Type B pancreatic cell (in vitro differentiated cells): ENCODE measurements around the gene FAM13B. TPM values are rescaled to one million over a fixed set of nuclear protein-coding genes. Genes with fewer than 3 reads are reported as not detected.

Experiments
- DNase-seq: peaks from one replicate; pipeline ENCODE4 v3.0.0; 2021; ENCODE audit warnings: mixed read lengths; ENCODE audit not compliant: unreplicated experiment; ENCODE audit errors: extremely low spot score
- H3K27ac Mint-ChIP-seq: 2 replicates; pipeline ENCODE4 v1.8.0; 2021; ENCODE audit warnings: mild to moderate bottlenecking, mixed read lengths
- H3K27me3 Mint-ChIP-seq: 2 replicates; pipeline ENCODE4 v1.8.0; 2021; ENCODE audit warnings: mixed read lengths
- H3K36me3 Mint-ChIP-seq: 2 replicates; pipeline ENCODE4 v1.8.0; 2021; ENCODE audit warnings: mixed read lengths
- H3K4me1 Mint-ChIP-seq: one replicate; pipeline ENCODE4 v1.8.0; 2021; ENCODE audit warnings: mixed read lengths; ENCODE audit not compliant: unreplicated experiment
- H3K4me3 Mint-ChIP-seq: 2 replicates; pipeline ENCODE4 v1.8.0; 2021; ENCODE audit warnings: mild to moderate bottlenecking, mixed read lengths
- H3K9me3 Mint-ChIP-seq: 2 replicates; pipeline ENCODE4 v1.8.0; 2021; ENCODE audit warnings: mixed read lengths
- total RNA-seq: library from RNA; stranded (reverse); gene quantifications from 2 replicates; pipeline ENCODE4 v1.2.1, GENCODE V29; 2021; ENCODE audit warnings: low replicate concordance
- TF ChIP-seq, protein P1 (sequence below): fragments of 200-600 bp; sonication (generic); conservative IDR thresholded peaks from 2 replicates; pipeline ENCODE4 v1.5.0; 2021; ENCODE audit warnings: antibody characterized with exemption, mild to moderate bottlenecking

FAM13B gene
- total RNA-seq, 1 donor from 2014 or later: 39.6 TPM

GRCh38 chr5:138011991-138012390, 20.9 kb downstream of the FAM13B start:
- Mint-ChIP-seq H3K36me3 (peaks cover 25% of the 10 kb centered on the region), H3K9me3 (no peaks in the 10 kb centered on the region)

GRCh38 chr5:138000102-138000723, 32.7 kb downstream of the FAM13B start:
- no peak overlapping the region for H3K27ac Mint-ChIP-seq
- H3K9me3 Mint-ChIP-seq: no peaks in the 10 kb centered on the region
- TF ChIP-seq, protein P1, sequence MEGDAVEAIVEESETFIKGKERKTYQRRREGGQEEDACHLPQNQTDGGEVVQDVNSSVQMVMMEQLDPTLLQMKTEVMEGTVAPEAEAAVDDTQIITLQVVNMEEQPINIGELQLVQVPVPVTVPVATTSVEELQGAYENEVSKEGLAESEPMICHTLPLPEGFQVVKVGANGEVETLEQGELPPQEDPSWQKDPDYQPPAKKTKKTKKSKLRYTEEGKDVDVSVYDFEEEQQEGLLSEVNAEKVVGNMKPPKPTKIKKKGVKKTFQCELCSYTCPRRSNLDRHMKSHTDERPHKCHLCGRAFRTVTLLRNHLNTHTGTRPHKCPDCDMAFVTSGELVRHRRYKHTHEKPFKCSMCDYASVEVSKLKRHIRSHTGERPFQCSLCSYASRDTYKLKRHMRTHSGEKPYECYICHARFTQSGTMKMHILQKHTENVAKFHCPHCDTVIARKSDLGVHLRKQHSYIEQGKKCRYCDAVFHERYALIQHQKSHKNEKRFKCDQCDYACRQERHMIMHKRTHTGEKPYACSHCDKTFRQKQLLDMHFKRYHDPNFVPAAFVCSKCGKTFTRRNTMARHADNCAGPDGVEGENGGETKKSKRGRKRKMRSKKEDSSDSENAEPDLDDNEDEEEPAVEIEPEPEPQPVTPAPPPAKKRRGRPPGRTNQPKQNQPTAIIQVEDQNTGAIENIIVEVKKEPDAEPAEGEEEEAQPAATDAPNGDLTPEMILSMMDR: no peak
- DNase-seq: no peak
- peaks cover 24% of the 10 kb centered on the region for H3K36me3 Mint-ChIP-seq
- no peak overlapping the region for H3K4me3 Mint-ChIP-seq
- no peaks in the 10 kb centered on the region for H3K27me3 Mint-ChIP-seq
- H3K4me1 Mint-ChIP-seq: peaks cover 7% of the 10 kb centered on the region

More at GRCh38 chr5:138011991-138012390, 20.9 kb downstream of the FAM13B start:
- Mint-ChIP-seq H3K27me3 (no peaks in the 10 kb centered on the region), H3K4me1 (no peaks in the 10 kb centered on the region), H3K27ac (no peak overlapping the region), H3K4me3 (no peak overlapping the region)
- TF ChIP-seq, protein P1: no peak
- DNase-seq: no peak

DNA sequence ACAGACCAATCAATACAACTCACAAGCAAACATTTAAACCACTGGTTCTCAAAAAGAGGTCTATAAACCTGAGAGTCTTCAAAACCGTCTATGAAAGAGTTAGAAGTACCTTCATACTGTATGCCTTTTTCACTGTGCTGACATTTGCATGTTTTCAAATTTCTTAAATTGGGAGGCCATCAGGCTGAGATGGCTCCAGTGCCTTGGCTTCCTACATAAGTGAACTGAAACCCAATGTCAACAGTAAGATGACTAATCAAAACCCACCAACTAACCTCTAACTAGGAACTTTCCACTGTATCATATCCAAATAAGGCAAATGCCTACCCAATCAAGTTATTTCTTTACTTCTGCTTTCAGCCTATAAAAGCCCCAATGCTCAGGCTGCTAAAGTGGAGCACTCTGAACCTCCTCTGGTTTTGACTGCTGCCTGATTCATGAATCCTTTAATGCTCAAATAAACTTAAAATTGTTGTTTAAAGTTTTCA, 35.1 kb downstream of the FAM13B start:
- TF ChIP-seq, protein P1: no peak
- no peak for DNase-seq
- H3K4me1 Mint-ChIP-seq: peaks cover 15% of the 10 kb centered on the region
- H3K27ac Mint-ChIP-seq: no peak overlapping the region
- H3K9me3 Mint-ChIP-seq: no peaks in the 10 kb centered on the region
- peaks cover 20% of the 10 kb centered on the region for H3K36me3 Mint-ChIP-seq
- H3K27me3 Mint-ChIP-seq: no peaks in the 10 kb centered on the region
- H3K4me3 Mint-ChIP-seq: no peak overlapping the region

GRCh38 chr5:137995749-137996128, 37.1 kb downstream of the FAM13B start:
- Mint-ChIP-seq H3K4me3 (no peak overlapping the region), H3K36me3 (peaks cover 20% of the 10 kb centered on the region), H3K27ac (no peak overlapping the region), H3K27me3 (no peaks in the 10 kb centered on the region), H3K4me1 (peaks cover 19% of the 10 kb centered on the region), H3K9me3 (no peaks in the 10 kb centered on the region)
- TF ChIP-seq, protein P1: no peak
- DNase-seq: no peak

DNA sequence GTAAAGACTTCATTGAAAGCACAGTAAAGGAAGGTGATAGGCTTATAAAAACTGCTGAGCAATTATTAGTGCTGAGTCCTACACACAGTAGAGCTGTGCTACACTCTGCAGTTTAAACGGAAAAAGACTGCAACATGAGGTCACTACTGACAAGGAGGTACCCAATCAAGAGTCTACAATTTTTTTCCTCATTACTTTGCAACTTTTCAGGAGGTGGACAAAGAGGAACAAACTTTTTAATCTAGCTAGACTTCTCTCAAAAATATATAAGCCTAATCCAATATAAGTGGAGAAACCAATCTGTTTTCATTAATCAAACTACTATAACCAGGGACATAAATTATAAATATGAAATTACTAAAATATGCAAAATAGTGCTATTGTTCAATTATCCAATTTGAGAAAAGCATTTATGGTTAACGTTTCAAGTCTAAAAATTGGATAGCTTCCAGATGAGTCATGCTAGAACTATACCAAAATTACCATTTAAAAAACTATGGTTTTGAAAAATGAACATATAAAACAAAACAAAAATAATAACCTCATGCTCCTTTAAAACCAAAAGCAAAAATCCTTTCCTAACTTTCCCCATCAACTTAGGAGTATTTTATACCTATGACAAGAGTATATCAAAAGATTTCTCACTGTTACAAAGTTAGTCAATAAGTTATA, 37.7 kb downstream of the FAM13B start:
- no peaks in the 10 kb centered on the region for H3K27me3 Mint-ChIP-seq
- TF ChIP-seq, protein P1: no peak
- no peak overlapping the region for H3K27ac Mint-ChIP-seq
- H3K36me3 Mint-ChIP-seq: peaks cover 20% of the 10 kb centered on the region
- H3K4me1 Mint-ChIP-seq: peaks cover 19% of the 10 kb centered on the region
- DNase-seq: no peak
- H3K4me3 Mint-ChIP-seq: no peak overlapping the region
- no peaks in the 10 kb centered on the region for H3K9me3 Mint-ChIP-seq
